ENCODE data around the gene TAGLN3.

GRCh38 chr3:112000966-112001365 is 2.2 kb downstream of the TAGLN3 start:
- TF ChIP-seq, protein P1, sequence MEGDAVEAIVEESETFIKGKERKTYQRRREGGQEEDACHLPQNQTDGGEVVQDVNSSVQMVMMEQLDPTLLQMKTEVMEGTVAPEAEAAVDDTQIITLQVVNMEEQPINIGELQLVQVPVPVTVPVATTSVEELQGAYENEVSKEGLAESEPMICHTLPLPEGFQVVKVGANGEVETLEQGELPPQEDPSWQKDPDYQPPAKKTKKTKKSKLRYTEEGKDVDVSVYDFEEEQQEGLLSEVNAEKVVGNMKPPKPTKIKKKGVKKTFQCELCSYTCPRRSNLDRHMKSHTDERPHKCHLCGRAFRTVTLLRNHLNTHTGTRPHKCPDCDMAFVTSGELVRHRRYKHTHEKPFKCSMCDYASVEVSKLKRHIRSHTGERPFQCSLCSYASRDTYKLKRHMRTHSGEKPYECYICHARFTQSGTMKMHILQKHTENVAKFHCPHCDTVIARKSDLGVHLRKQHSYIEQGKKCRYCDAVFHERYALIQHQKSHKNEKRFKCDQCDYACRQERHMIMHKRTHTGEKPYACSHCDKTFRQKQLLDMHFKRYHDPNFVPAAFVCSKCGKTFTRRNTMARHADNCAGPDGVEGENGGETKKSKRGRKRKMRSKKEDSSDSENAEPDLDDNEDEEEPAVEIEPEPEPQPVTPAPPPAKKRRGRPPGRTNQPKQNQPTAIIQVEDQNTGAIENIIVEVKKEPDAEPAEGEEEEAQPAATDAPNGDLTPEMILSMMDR (IDR thresholded peaks at IDR 0.05), result no peak
- TF ChIP-seq POLR2AphosphoS5 (IDR thresholded peaks at IDR 0.05; ENCODE audit: low read depth, low read length), result no peak
- TF ChIP-seq SIN3A (IDR thresholded peaks at IDR 0.05; ENCODE audit: borderline replicate concordance, insufficient read depth, low read depth, low read length), result no peak
- TF ChIP-seq, protein P2, sequence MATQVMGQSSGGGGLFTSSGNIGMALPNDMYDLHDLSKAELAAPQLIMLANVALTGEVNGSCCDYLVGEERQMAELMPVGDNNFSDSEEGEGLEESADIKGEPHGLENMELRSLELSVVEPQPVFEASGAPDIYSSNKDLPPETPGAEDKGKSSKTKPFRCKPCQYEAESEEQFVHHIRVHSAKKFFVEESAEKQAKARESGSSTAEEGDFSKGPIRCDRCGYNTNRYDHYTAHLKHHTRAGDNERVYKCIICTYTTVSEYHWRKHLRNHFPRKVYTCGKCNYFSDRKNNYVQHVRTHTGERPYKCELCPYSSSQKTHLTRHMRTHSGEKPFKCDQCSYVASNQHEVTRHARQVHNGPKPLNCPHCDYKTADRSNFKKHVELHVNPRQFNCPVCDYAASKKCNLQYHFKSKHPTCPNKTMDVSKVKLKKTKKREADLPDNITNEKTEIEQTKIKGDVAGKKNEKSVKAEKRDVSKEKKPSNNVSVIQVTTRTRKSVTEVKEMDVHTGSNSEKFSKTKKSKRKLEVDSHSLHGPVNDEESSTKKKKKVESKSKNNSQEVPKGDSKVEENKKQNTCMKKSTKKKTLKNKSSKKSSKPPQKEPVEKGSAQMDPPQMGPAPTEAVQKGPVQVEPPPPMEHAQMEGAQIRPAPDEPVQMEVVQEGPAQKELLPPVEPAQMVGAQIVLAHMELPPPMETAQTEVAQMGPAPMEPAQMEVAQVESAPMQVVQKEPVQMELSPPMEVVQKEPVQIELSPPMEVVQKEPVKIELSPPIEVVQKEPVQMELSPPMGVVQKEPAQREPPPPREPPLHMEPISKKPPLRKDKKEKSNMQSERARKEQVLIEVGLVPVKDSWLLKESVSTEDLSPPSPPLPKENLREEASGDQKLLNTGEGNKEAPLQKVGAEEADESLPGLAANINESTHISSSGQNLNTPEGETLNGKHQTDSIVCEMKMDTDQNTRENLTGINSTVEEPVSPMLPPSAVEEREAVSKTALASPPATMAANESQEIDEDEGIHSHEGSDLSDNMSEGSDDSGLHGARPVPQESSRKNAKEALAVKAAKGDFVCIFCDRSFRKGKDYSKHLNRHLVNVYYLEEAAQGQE (IDR thresholded peaks at IDR 0.05; ENCODE audit: insufficient read depth in 1 of 2, low read depth in 2 of 2, low read length in 1 of 2), result no peak
